ENCODE results near the gene PHLDA2. TPM values are rescaled to one million over a fixed set of nuclear protein-coding genes. Genes with fewer than 3 reads are reported as not detected.

The PHLDA2 gene
- polyA plus RNA-seq, 1 of the 3 experiments (the other 2 are of a cell fraction): 23.6 TPM

GRCh38 chr11:2913019-2913431 lies 16.2 kb downstream of the PHLDA2 start:
- ChIA-PET POLR2A (no interaction called here), CTCF (interaction anchor here (0.6 to 2.2 kb wide), 6 partner anchors 10 to 380 kb away, joined by 3 to 10 read pairs (median 3); no protein-coding TSS in a partner anchor)
- no peaks in the 10 kb centered on the region for H3K36me3 ChIP-seq (replicated peaks in 1 of 2; ENCODE audit: control insufficient read depth in 1 of 2, insufficient read depth in 2 of 2, low read length in 1 of 2)
- H3K4me3 ChIP-seq (ENCODE audit: low read depth in 2 of 2, low read length in 1 of 2): no peak overlapping the region
- peak overlapping the region in 1 of 2 experiments; percentile 55; a peak in 2 of 4 replicates for H3K27ac ChIP-seq (ENCODE audit: low read depth in 2 of 2, low read length in 1 of 2)
- H2AFZ ChIP-seq (ENCODE audit: low read depth): no peak overlapping the region
- peaks cover 17 to 25% of the 10 kb centered on the region in 2 experiments; a peak in 3 of 4 replicates for H3K4me1 ChIP-seq (ENCODE audit: control insufficient read depth in 1 of 2, insufficient read depth in 2 of 2, low read depth in 1 of 2, low read length in 1 of 2)
- H3K4me2 ChIP-seq: peak overlapping the region; percentile 76
- H3K9me2 ChIP-seq: no peaks in the 10 kb centered on the region
- DNase-seq: peak; percentile 45
- WGBS (ENCODE audit: low lambda C conversion rate): 73% methylated on average over 8 of the region's 13 CpGs
- H4K20me1 ChIP-seq (ENCODE audit: insufficient read depth): no peaks in the 10 kb centered on the region
- TF ChIP-seq PBX3 (IDR thresholded peaks at IDR 0.05) (no peak), FOXJ3 (CRISPR knock-in tag; IDR thresholded peaks at IDR 0.05) (no peak), RXRA (IDR thresholded peaks at IDR 0.05; ENCODE audit: borderline replicate concordance, low read depth) (no peak), NRF1 (IDR thresholded peaks at IDR 0.05; ENCODE audit: low read depth, low read length) (no peak), USF1 (IDR thresholded peaks at IDR 0.05; ENCODE audit: borderline replicate concordance, low read depth) (no peak), SMC3 (IDR thresholded peaks at IDR 0.05; ENCODE audit: low read depth, low read length) (no peak), ELF1 (IDR thresholded peaks at IDR 0.05) (no peak), RAD21 (IDR thresholded peaks at IDR 0.05; ENCODE audit: low read length) (no peak), MAX (IDR thresholded peaks at IDR 0.05; ENCODE audit: low read depth) (no peak), SIN3A (IDR thresholded peaks at IDR 0.05; ENCODE audit: borderline replicate concordance, low read depth, low read length) (no peak), FOXM1 (IDR thresholded peaks at IDR 0.05; ENCODE audit: low read depth) (no peak), GATA2 (CRISPR knock-in tag; IDR thresholded peaks at IDR 0.05) (no peak), IRF3 (IDR thresholded peaks at IDR 0.05; ENCODE audit: low read depth, low read length) (no peak), REST (IDR thresholded peaks at IDR 0.05; ENCODE audit: low read depth, low read length) (no peak), EP300 (IDR thresholded peaks at IDR 0.05; ENCODE audit: borderline replicate concordance in 1 of 2, low read depth in 1 of 2, low read length in 1 of 2) (no peak)
- H3K9me3 ChIP-seq: no peaks in the 10 kb centered on the region
- H3K27me3 ChIP-seq (ENCODE audit: insufficient read depth): no peaks in the 10 kb centered on the region
- no peaks in the 10 kb centered on the region for H3K79me2 ChIP-seq (ENCODE audit: insufficient read depth)
- H3K9ac ChIP-seq: peak overlapping the region; percentile 21; the same call in 1 of the 2 replicates
- no peaks in the 10 kb centered on the region for H3F3A ChIP-seq (replicated peaks; ENCODE audit: insufficient read depth)
